Stimulated activated CD4-positive, alpha-beta T cell treated with anti-CD3 and anti-CD28 coated beads, TNF-alpha, amount 100 ng/mL, for 24 hours (primary cell): ENCODE measurements around the gene CLCN6.

Experiments
- DNase-seq, 3 experiments: peaks; one replicate each; pipeline ENCODE4 v3.0.0-alpha.2; 2020; ENCODE audit warnings: low read depth in 3 of 3

The CLCN6 gene

DNA sequence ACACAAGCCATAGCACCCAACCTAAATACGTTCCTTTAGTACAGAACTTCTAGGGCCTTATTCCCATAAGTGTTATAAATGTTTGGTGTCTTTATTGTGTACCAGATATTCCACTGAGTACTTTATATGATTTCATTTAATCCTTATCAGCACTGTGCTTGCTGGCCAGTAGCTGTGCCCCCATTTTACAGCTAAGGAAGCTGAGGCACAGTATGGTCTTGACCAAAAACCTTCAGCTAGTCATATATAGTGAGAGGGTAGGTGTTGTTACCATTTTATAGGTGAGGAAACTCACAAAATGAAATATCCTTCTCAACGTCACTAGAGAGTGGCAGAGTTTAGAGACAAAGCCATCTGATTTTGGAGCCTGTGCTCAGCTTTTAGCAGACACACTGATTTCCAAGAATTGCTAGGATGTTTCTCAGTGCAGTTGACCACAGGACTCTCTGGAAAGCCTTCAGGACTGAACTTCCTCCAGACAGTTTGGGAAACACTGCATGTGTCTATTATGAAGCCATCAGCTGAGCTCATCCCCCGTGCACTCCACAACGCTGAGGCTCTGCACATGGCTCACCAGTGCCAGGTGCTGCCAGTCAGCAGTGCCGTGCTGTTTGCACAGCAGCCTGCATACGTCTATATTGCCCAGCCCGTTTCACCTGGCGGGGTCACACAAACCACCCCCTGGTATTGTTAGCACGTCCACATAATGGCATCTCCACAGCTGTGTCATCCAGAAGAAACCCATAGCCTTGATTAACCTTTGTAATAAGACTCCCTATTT lies 26.1 kb downstream of the CLCN6 start:
- DNase-seq: no peak

DNA sequence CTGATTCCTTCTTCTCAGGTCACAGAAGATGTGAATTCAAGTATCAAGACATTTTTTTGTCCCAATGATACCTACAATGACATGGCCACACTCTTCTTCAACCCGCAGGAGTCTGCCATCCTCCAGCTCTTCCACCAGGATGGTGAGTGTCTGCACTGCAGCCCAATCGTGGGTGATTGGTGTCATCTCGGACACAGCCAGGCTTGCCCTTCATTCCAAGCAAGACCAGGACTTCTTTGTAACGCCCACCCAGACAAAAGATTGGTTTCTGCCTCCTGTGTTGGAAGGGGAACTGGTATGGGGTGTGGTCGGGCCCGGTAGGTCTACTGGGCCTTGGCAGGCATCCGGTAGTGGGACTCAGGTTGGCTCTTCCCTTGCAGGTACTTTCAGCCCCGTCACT lies 27.5 kb downstream of the CLCN6 start:
- DNase-seq: no peak

DNA sequence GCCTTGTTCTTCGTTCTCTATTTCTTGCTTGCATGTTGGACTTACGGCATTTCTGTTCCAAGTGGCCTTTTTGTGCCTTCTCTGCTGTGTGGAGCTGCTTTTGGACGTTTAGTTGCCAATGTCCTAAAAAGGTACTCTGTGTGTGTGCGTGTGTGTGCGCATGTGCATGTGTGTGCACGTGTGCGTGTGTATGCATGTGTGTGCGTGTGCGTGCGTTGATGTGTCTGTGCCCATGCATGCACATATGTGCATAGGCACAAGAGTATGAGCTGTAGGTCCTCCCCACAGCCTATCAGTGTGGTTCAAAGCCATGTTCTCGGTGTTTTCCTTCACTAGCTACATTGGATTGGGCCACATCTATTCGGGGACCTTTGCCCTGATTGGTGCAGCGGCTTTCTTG lies 27.9 kb downstream of the CLCN6 start:
- DNase-seq: no peak

DNA sequence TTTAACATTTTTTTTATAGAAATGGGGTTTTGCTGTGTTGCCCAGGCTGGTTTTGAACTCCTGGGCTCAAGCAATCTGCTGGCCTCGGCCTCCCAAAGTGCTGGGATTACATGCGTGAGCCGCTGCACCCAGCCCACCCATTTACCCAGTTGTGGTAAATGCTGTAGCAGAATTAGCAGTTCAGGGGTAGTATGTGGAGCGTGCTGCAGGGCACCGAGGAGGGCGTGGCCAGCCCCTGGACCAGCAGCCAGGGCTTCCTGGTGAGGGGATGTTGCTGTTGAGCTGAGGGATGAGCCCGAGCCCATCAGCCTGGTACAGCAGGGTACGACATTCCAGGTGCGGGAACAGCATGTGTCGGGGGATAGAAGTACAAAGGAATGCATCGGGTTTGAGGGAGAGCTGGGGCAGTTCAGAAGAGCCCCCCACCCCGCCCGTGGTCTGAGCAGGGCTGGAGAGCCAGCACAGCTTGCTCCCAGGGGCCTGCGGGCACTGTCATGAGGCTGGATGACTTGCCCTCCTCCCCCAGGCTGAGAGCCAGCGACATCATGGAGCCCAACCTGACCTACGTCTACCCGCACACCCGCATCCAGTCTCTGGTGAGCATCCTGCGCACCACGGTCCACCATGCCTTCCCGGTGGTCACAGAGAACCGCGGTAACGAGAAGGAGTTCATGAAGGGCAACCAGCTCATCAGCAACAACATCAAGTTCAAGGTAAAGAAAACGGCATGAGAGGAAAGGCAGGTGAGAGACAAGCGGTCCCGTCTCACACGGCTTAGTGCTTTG lies 29.6 kb downstream of the CLCN6 start:
- no peak for DNase-seq

DNA sequence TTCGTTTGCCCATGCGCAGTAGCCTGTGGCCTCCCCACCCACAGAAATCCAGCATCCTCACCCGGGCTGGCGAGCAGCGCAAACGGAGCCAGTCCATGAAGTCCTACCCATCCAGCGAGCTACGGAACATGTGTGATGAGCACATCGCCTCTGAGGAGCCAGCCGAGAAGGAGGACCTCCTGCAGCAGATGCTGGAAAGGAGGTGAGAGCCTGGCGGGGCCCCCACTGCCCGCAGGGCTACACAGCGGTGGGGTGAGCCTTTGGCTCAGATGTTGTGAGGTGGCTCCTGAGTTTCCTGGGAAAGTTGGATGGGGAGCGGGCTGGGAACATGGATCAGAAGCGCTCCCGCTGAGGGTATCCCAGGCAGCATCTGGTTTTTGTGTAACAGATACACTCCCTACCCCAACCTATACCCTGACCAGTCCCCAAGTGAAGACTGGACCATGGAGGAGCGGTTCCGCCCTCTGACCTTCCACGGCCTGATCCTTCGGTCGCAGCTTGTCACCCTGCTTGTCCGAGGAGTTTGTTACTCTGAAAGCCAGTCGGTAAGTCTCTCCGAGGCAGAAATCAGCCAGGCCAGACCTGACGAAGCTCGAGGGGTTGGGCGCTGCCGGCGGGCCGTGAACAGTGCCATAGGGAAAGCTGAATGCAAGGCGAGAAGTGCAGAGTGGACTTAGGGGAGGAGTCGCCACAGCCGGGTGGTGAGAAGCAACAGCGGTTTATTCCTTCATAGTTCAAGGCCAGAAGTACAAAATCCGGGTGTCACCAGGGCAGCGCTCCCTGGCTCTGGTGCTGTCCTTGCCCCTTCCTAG lies 31.2 kb downstream of the CLCN6 start:
- no peak for DNase-seq

DNA sequence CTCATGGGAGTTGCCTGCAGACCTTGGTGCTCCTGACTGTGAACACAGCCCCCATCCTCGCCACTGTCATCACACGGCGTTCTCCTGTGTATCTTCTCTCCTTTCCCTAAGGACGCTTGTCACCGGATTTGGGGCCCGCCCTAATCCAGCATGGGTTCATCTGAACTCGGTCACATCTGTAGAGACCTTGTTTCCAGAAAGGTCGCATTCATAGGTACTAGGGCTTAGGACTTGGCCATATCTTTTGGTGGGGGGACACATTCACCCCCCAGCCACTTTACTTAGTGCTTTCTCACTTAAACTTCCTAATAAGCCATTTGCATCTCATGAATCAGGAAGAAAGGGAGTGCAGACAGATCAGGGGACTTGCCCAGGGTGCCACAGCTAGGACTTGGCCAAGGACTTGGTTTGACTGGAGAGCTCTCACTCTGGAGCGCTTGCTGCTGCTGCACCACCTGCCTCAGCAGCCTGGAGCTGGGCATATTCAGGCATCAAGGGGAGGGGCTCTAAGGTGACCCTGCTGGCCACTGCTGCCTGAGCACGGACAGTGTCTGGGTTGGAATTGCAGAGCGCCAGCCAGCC lies 31.9 kb downstream of the CLCN6 start:
- DNase-seq: no peak

DNA sequence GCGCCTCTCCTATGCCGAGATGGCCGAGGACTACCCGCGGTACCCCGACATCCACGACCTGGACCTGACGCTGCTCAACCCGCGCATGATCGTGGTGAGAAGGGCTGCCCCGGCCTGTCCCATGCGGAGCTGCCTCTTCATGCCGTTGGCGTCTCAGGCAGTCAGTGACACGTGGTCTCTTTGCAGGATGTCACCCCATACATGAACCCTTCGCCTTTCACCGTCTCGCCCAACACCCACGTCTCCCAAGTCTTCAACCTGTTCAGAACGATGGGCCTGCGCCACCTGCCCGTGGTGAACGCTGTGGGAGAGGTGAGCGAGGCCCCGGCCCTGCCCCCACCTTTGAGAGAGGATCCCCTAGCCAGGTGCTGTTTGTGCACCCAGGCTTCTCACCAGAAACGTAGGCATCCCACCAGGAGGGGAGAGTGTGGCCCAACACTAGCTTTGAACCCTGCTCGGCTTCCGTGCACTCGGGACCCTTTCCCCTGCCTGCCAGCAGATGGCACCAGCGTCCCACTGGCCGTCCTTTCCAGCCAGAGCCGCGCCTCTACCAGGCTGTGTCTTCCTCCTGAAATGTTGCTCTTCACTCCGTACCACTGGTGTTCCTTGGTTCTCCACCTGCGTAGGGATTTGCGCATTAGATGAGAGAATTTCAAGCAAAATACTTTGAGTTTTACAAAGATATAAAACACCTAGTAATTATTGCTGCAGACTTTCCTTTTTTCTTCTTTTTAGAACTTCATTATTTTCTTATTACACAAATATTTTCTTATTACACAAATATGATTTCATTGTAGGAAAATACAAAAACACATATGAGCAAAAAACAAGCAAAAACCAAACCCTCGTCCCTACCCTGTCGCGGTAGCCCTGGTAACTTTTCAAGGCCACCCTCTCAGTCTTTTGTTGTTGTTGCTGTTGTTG lies 32.6 kb downstream of the CLCN6 start:
- peak; percentile 59 to 70 (median 65) for DNase-seq

DNA sequence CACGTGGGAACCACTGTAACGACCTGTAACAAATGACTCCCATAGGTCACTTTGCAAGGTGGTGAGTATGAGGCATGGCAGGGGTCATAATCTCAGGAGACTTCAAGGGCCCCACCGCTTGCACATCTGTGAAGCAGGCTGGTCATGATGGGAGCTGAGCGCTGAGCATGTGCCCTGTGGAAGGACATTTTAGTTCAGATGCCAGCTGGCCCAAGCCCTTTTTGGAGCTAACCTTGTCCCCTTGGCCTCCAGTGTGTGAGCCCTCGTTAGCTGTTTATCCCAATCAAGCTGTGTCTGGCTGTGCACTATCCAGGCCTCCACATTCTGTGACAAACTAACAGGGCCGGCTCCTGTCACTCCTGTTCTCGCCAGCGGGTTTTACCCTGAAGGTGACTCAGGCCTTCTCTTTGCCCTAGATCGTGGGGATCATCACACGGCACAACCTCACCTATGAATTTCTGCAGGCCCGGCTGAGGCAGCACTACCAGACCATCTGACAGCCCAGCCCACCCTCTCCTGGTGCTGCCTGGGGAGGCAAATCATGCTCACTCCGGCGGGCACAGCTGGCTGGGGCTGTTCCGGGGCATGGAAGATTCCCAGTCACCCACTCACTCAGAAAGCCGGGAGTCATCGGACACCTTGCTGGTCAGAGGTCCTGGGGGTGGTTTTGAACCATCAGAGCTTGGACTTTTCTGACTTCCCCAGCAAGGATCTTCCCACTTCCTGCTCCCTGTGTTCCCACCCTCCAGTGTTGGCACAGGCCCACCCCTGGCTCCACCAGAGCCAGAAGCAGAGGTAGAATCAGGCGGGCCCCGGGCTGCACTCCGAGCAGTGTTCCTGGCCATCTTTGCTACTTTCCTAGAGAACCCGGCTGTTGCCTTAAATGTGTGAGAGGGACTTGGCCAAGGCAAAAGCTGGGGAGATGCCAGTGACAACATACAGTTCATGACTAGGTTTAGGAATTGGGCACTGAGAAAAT lies 34.0 kb downstream of the CLCN6 start:
- DNase-seq: no peak

DNA sequence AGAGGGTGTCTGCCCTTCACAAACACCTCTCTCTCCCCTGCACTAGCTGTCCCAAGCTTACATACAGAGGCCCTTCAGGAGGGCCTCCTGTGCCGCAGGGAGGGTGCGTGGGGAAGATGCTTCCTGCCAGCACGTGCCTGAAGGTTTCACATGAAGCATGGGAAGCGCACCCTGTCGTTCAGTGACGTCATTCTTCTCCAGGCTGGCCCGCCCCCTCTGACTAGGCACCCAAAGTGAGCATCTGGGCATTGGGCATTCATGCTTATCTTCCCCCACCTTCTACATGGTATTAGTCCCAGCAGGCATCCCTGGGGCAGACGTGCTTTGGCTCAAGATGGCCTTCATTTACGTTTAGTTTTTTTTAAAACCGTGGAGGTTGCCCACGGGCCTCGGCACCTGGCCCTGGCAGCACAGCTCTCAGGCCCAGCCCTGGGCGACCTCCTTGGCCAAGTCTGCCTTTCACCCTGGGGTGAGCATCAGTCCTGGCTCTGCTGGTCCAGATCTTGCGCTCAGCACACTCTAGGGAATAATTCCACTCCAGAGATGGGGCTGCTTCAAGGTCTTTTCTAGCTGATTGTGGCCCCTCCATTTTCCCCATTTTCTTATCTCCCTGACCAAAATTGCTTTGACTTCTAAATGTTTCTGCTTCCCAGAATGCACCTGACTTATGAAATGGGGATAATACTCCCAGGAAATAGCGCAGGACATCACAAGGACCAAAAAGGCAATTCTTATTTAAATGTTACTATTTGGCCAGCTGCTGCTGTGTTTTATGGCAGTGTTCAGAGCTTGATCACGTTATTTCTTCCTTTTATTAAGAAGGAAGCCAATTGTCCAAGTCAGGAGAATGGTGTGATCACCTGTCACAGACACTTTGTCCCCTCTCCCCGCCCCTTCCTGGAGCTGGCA lies 35.5 kb downstream of the CLCN6 start:
- DNase-seq: no peak

DNA sequence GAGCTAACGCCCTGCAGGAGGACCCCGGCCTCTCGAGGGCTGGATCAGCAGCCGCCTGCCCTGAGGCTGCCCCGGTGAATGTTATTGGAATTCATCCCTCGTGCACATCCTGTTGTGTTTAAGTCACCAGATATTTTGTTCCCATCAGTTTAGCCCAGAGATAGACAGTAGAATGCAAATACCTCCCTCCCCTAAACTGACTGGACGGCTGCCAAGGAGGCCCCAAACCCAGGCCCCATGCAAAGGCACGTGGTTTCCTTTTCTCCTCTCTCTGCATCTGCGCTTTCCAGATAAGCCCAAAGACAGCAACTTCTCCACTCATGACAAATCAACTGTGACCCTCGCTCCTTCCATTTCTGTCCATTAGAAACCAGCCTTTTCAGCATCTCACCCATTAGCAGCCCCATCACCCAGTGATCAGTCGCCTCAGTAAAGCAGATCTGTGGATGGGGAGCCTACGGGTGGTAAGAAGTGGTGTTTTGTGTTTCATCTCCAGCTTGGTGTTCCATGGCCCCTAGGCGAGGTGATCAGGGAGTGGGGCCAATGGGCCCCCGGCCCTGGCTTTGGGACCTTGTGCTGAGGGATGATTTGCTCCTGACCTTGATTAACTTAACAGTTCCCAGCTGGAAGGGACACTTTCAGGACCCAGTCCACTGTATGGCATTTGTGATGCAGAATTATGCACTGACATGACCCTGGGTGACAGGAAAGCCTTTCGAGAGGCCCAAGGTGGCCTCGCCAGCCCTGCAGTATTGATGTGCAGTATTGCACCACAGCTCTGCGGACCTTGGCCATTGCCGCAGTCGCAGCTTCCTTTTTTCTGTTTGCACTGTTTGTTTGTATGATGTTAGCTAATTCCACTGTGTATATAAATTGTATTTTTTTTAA lies 36.4 kb downstream of the CLCN6 start:
- DNase-seq: no peak

DNA sequence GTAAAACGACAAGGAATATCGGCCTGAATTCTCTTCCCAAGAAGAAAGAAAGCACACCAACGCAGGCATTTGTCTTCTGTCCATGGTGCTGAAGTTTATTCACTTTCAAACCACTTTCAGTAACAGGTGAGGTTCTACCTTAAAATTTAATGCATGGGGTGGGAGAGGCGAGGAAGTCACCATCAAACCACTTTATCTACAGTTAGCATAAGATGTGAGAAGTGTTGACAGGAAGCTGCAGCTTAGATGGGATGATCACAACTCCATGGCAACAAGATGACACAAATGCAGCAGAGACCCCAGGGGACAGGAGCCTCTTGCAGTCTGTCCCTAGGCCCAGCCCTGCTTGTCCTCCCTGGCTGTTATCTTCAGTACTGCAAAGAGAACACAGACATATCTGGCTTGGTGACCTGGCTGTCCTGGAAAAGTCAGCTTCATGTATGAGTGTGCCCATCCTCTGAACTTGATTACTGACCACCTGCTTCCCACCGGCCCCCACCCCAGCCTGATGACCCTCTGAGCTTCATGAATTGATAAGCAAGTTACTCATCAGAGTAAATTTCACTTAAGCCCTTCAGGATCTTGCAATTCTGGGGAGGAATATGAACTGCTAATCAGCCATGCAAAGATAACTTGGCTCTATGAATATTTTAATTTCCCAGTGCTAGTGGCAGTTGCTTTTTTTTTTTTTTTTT lies 39.8 kb downstream of the CLCN6 start:
- no peak for DNase-seq

DNA sequence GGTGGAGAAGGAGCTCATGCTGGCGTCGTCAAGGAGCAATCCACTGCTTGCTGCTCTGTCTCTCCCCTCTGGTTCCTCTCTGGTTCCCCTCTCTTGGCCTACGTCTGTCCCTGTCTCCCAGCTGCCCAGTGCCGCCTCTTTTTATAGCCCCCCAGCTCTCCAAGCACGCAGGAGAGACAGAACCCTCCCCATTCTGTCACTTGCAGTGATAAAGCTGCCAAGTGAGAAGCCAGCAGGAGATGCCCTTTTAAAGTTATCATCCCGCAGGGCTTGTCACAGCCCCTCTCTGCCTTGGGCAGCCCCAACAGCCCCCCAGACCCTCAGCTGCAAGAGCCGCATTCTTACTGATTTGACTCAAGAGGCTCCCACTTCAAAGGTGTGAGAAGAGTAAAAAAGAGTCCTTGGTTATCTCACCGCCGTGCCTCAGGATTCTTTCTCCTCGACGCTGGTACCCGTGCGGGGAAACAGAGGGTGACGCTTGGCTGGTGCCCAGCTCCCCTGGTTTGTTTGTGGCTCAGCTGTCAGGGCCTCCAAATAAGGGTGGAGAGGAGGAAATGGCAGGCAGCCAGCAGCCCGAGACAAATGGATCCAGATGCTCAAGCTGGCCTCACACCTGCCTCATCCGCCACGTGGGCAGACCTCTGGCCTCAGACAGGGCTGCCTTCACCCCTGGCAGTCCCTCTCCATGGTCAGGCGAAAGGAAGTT lies 41.8 kb downstream of the CLCN6 start, which contains the start of gene NPPA:
Gene NPPA (minus strand): TSS at position 117 of the 706 bp plus-strand sequence. CDS start 99 bp downstream, at position 18.
- DNase-seq: no peak

DNA sequence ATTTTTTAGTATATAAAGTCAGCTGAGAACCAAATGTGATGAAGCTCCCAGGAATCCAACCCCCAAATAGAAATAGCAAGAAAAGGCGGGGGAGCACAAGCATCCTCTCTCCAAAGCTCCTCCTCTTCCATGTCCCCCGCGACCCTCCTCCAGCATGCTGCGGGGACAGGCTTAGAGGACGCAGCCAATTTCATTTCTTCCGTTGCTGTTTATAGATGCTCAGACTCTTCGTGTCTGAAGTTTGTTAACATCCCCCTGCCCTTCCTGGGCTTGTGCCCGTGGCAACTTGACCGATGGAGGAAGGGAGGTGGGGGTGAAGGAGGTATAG lies 42.3 kb downstream of the CLCN6 start:
- no peak for DNase-seq

DNA sequence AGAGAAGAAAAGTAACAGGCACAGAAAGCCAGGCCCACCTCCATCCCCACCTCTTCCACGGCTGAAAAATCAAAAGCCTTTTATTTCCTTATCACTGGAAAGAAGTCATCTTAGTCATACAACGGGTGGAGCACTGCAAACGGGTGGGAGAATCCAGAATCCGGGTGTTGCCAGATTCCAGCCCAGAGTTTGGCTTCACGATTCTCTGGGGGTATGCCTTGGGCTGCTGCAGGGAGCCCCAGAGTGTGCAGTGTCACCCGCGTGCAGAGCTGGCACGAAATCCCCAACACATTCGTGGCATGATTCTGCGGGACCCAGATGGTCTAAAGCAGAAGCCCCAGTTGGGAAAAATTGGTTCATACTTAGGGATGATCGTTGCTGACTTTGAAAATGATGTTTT lies 44.2 kb downstream of the CLCN6 start:
- DNase-seq: no peak

DNA sequence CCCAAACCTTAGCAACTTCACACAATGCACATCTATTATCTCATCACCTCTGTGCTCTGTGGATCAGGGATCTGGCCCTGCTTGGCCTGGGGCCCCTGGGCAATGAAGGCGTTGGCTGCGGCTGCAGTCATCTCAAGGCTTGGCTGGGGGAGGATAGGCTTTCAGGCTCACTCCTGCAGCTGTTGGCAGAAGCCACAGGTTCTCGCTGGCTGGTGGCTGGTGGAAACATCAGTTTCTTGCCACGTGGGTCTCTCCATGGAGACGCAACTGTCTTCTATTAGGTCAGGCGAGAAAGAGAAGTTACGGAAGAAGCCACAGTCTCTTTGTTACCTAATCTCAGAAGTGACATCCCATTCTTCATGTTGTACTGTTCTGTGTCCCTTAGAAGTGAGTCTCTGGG lies 45.2 kb downstream of the CLCN6 start:
- DNase-seq: no peak

DNA sequence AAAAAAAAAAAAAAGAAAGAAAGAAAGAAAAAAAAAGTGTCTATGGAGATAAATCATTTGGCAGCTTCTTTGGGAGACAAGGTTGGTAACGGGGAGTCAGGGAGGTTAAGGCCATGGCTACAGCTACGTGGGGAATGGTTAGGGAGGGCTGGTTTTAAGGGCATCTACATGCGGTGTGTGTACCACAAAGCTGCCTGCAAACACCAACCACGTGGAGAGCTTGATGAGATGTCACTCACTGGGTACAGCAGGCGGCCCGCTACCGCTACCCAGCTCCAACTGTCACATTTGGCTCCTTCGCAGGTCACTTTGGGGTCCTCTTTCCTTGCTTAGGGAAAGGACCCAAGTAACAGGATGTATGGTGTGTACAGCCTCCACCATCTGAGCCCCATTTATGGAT lies 48.5 kb downstream of the CLCN6 start:
- DNase-seq: no peak
